PFSK-1 (cell line): ENCODE results near the gene NRP2.

Experiments
- FOXP2 ChIP-seq: optimal IDR thresholded peaks from 2 replicates; pipeline ENCODE3; 2011; ENCODE audit warnings: borderline replicate concordance, control low read depth, inconsistent platforms; ENCODE audit not compliant: insufficient read depth; ENCODE audit errors: extremely low read length, extremely low read depth
- POLR2AphosphoS5 ChIP-seq: IDR thresholded peaks from 2 replicates; pipeline ENCODE4 v1.6.1; 2012; ENCODE audit warnings: low read depth, mild to moderate bottlenecking, control low read depth, low read length, moderate library complexity
- REST ChIP-seq, 2 experiments: IDR thresholded peaks; 2 replicates each; pipeline versions ENCODE4 v1.6.1 to v1.8.0; 2011 to 2012; ENCODE audit warnings: low read depth in 2 of 2, low read length in 2 of 2, control low read depth in 1 of 2, inconsistent platforms in 1 of 2, mild to moderate bottlenecking in 1 of 2, moderate library complexity in 1 of 2; ENCODE audit not compliant: insufficient read depth in 1 of 2
- SIN3A ChIP-seq: IDR thresholded peaks from 2 replicates; pipeline ENCODE4 v1.6.1; 2012; ENCODE audit warnings: mild to moderate bottlenecking, low read length, moderate library complexity, borderline replicate concordance; ENCODE audit not compliant: insufficient read depth
- TAF1 ChIP-seq: IDR thresholded peaks from 2 replicates; pipeline ENCODE4 v1.6.1; 2012; ENCODE audit warnings: low read length, control low read depth, borderline replicate concordance; ENCODE audit not compliant: insufficient read depth

Gene NRP2

GRCh38 chr2:205780645-205781044, 98.3 kb downstream of the NRP2 start:
- TF ChIP-seq FOXP2 = no peak
- no peak for TF ChIP-seq TAF1
- no peak for TF ChIP-seq SIN3A
- TF ChIP-seq REST (IDR thresholded peaks at IDR 0.05; ENCODE audit: insufficient read depth in 1 of 2, low read depth in 2 of 2, low read length in 2 of 2) = no peak
- TF ChIP-seq POLR2AphosphoS5 = no peak

- TF ChIP-seq TAF1 (no peak), FOXP2 (no peak), POLR2AphosphoS5 (no peak), REST (IDR thresholded peaks at IDR 0.05; ENCODE audit: insufficient read depth in 1 of 2, low read depth in 2 of 2, low read length in 2 of 2) (no peak), SIN3A (no peak)
These were observed 99.1 kb downstream of the NRP2 start for GRCh38 chr2:205781244-205781931.

- TF ChIP-seq POLR2AphosphoS5 = no peak
- TF ChIP-seq TAF1 = no peak
- no peak for TF ChIP-seq FOXP2
- TF ChIP-seq REST (IDR thresholded peaks at IDR 0.05; ENCODE audit: insufficient read depth in 1 of 2, low read depth in 2 of 2, low read length in 2 of 2) = no peak
- no peak for TF ChIP-seq SIN3A
These were observed 100.6 kb downstream of the NRP2 start for GRCh38 chr2:205782941-205783340.

GRCh38 chr2:205783872-205784499, 101.7 kb downstream of the NRP2 start:
- no peak for TF ChIP-seq SIN3A
- no peak for TF ChIP-seq FOXP2
- TF ChIP-seq REST (IDR thresholded peaks at IDR 0.05; ENCODE audit: insufficient read depth in 1 of 2, low read depth in 2 of 2, low read length in 2 of 2) = no peak
- no peak for TF ChIP-seq TAF1
- no peak for TF ChIP-seq POLR2AphosphoS5
